ENCODE results near the gene KIF24.
"Not testable (repeated sequence)": the region's sequence is repeated elsewhere in the genome, so short reads cannot be mapped to it uniquely, and the experiment has no call there.

Gene KIF24, protein sequence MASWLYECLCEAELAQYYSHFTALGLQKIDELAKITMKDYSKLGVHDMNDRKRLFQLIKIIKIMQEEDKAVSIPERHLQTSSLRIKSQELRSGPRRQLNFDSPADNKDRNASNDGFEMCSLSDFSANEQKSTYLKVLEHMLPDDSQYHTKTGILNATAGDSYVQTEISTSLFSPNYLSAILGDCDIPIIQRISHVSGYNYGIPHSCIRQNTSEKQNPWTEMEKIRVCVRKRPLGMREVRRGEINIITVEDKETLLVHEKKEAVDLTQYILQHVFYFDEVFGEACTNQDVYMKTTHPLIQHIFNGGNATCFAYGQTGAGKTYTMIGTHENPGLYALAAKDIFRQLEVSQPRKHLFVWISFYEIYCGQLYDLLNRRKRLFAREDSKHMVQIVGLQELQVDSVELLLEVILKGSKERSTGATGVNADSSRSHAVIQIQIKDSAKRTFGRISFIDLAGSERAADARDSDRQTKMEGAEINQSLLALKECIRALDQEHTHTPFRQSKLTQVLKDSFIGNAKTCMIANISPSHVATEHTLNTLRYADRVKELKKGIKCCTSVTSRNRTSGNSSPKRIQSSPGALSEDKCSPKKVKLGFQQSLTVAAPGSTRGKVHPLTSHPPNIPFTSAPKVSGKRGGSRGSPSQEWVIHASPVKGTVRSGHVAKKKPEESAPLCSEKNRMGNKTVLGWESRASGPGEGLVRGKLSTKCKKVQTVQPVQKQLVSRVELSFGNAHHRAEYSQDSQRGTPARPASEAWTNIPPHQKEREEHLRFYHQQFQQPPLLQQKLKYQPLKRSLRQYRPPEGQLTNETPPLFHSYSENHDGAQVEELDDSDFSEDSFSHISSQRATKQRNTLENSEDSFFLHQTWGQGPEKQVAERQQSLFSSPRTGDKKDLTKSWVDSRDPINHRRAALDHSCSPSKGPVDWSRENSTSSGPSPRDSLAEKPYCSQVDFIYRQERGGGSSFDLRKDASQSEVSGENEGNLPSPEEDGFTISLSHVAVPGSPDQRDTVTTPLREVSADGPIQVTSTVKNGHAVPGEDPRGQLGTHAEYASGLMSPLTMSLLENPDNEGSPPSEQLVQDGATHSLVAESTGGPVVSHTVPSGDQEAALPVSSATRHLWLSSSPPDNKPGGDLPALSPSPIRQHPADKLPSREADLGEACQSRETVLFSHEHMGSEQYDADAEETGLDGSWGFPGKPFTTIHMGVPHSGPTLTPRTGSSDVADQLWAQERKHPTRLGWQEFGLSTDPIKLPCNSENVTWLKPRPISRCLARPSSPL (N-terminal part only)

DNA sequence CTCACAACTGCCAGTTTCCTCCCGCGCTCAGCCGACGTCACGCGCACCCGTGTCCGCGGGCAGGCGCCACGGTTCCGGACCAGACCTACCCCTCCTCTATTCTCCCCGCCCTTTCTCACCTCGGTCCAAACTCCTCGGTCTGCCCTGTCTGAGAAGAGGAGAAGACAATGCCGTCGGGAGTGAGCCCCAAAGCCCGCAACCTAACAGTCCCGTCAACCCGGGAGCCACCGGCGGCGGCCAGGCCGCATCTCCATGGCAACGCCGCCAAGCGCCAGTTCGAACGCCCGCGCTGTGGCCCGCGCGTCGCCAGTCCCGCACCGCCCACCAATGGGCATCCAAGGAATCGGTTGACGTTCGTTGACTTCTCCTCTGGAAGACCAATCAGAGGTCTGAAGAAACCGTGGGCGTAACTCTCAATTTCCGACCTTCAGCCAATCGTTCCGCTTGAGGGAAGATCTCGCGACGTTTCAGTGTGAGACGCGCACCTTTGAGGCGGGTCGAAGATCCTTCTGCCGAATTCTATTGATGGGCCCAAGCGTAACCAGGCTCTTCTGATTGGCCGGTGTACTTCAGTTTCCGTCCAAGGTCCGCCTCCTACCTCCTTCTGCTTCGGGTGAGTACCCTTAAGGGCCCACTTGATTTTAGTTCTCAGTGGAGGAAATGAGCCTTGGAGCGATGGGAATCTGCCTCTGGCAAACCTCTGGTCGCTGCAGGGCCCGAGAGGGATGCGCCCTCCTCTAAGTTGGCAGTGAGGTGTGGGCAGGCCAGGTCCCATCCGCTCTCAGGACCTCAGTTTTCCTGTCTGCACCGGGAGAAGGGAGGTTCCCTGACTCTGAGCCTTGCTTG is at the start of gene KIF24, which contains the start of gene NUDT2:
Gene KIF24 (minus strand): TSS at position 282 of the 846 bp plus-strand sequence. CDS start 17,922 bp downstream, outside the sequence.
Gene NUDT2 (plus strand): TSS at position 583 of the 846 bp plus-strand sequence. CDS start 9,471 bp downstream, outside the sequence.
- peak; percentile 99 for DNase-seq

DNA sequence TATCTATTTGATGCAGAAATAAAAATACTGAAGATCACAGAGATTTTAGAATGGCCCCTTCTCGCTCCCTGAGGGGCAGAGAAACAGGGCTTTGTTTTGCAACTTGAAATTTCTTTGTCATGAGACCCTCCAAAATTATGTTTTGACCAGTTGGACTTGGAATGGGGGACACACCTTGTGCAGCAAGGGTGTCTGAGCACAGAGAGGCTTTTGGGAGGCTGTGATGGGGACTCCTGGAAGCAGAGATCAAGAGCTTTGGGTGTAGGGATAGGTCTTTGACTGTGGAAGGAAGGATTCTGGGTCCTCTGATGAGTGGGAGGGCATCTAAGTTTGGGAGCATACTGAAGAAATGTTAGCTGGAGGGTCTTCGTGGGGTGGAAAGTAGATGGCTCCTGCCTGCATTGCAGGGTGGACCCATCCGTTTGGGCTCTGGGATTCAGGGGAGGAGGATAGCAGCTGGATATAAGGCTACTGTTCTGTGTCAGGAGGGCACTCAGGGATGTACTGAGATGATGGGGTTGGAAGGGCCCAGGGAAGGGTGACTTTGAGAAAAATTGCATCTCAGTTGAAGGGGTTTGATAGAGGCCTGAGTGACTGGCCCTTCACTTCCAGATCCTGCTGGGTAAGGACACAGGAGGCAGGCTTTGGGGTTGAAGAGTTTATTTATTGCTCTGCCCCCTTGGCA is 49.5 kb upstream of the KIF24 start:
- no peak for DNase-seq

DNA sequence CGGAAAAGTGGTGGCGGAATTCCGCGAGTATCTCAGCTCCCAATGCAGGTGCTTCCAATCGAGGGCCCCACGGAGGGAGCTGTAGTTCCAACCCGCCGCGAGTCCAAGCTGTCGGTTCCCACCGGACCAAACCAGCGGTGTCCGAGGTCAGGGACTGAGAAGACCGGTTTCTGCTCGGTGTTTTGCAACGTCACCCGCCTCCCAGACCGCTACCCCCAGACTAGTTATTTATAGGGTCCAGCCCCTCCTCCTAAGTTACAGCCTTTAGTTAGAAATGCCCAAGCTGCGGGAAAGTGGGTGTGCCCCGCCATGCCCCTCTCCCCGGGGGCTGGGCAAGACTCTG is 48.3 kb upstream of the KIF24 start:
- DNase-seq: no peak

DNA sequence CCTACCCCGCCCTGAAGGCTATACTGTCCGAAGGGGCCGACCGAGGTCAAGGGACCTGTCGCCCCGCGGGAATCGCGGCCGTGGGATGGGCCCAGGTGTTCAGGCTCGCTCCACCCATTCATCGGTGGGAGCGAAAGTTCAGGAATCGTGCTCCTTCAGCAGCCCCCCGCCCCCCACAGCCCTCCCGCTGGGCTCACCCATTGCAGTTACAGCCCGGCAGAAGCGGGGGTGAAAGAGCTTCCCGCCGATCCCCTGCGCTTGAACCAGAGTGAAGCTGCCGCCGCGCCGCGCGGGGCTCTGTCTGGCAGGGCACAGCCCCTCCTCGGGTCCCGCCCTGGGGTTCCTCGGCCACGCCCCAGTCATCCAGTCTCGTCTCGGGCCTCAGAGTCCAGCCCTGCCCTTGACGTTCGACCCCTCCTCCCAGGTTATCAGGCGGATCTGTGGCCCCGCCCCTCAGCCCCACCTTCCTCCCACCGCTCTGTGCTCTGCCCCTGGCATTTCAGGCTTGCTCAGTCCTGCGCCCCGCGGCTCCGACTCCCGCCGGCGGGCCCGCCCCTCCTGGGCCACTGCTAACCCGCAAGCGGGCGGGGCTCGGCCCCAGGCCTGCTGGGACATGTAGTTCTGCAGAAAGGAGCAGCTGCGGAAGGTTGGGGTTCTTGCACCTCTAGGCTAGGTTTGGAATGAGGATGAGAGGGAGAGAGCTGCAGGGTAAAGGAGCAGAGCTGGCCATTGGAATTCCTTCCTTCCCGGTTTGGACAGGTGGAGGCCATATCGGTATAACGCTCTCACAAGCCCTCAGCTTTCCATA is 47.7 kb upstream of the KIF24 start, which contains the start of gene MYORG:
Gene MYORG (minus strand): TSS at position 303 of the 808 bp plus-strand sequence. CDS start 3,955 bp downstream, outside the sequence.
- DNase-seq: peak; percentile 98

DNA sequence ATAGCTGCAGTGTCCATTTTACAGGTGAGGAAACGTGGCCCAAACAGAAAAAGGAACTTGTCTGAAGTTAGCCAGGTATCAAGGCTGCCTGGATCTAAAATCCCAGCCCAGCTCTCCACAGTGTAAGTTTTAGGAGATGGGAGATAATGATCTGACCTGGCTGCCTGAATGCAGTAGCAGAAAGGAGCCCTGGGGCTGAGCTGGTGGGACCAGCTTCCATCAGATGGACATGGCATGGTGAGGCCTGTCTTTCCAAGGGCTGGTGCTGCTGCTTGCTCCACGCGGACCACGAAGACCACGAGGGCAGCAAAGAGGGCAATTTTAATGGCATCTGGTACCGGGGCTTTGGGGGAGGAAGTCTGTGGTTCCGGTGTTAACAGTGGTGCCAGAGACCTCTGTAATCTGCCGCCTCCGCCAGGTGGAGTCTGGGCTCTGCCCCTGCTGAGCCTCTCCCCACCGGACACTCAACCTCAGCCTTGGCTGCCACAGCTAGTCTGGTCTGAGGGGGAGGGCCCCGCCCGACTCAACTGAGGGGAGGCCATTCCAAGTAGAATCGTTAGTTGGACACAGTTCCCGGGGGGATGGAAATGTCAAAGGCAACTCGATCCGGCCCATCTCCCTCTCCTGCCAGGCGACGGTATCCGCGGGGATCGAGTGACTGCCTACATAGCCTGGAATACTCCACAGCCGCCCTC is 47.0 kb upstream of the KIF24 start:
- DNase-seq: peak; percentile 70

DNA sequence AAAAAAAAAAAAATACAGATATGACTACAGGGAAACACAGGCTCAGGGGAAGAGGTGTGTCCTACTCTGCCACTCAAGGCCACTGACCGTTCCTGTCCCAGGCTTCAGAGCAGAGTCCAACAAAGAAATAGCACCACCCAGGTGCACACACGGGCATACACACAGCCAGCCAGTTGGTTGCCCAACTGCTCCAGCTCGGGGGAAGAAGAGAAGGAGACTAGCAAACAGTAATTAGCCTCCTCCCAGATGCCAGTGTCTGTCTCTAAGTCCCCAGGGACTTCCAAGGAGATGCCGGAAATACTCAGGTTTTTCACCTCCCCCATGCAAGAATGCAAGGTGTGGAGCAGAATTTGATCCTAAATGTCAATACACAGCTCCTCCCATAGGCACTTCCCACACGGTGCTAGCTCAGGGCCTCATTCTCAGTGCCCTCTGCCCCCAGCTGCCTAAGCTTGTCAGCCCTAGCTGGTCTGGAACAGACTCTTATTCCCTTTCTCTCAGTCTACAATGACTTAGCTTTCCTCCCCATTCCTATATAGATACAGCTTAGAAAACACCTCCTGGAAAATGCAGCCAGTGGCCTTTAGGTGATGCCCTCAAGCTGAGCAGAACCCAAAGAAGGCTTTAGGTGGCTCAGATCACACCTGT is 46.0 kb upstream of the KIF24 start:
- no peak for DNase-seq

DNA sequence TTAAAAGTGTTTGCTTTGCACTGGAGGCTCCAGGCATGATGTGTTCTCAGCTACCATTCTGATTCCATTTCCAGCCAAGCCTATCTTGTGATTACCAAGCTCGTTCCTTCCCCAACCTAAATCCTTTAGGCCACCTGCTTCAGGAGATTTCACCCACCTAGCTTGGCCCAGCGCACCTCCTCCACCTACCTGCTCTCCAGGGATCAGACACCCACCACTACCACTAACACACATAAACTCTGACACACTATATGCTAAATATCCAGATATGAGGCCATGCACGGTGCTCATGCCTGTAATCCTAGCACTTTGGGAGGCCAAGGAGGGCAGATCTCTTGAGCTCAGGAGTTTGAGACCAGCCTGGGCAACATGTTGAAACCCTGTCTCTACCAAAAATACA is 45.3 kb upstream of the KIF24 start:
- DNase-seq: no peak

DNA sequence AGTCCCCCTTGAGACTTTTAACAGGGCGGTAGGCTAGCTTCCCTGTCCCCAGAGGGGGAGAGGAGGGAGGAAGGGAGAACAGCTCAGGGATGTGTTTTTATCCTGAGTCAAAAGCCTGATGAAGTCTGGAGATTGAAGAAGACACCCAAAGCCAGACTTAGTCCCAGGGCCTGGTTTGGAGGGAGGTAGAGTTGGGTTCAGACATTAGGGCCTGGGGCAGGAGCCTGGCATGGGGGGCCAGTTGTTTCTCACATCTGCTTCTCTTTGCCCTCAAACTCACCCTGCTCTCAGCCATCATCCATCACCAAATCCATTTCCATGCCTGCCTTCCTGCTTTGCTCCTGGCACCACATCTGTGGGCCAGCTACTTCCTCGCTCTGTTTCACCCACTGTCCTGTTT is 44.7 kb upstream of the KIF24 start:
- DNase-seq: no peak

DNA sequence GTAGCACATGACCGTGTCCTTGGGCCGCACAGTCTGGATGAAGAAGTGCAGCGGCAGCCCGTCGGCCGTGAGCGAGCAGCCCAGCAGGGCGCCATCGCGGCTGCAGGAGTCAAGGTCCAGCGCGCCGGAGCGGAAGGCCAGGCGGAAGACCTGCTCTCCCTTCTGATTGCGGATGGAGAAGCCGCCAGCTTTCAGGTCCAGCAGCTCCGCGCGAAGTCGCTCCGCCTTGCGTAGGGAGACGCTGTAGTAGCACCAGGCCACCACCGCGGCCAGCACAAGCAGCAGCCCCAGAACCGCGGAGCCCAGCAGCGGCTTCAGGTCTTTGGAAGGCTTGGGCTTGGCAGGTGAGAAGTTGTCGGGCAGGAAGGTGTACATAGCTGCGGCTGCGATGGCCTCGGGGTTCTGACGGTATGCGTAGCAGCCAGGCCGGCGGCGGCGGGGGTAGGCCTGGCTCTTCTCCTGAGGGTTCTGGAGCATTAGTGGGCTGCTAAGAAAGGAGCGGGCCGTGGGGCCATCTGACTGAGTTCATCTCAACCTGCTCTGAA is 43.5 kb upstream of the KIF24 start:
- DNase-seq: no peak

DNA sequence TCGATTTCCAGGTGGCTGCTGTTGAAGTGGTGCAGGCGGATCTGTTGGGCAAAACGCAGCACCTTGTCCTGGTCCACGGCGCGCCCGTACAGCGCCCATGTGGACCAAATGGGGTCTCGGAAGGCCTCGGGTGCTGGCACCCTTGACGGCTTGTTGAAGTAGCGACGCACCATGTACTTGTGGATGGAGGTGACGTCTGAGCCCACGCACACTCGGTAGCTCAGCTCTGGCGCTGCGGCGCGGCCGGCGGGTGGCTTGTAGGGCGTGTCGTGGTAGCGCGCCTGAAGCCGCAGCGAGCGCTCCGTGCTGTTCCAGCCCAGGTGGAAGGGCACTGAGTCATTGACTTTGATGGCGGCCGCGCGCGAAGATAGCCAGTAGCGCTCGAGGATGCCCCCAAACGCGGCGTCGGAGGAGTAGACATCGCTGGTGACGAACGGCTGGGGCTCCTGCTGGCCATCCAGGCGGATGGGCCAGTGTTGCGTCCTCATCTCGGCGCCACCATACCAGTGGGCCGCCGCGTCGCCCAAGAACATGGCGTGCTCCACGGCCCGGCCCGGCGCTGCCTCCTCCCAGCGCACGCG is 42.9 kb upstream of the KIF24 start:
- no peak for DNase-seq

DNA sequence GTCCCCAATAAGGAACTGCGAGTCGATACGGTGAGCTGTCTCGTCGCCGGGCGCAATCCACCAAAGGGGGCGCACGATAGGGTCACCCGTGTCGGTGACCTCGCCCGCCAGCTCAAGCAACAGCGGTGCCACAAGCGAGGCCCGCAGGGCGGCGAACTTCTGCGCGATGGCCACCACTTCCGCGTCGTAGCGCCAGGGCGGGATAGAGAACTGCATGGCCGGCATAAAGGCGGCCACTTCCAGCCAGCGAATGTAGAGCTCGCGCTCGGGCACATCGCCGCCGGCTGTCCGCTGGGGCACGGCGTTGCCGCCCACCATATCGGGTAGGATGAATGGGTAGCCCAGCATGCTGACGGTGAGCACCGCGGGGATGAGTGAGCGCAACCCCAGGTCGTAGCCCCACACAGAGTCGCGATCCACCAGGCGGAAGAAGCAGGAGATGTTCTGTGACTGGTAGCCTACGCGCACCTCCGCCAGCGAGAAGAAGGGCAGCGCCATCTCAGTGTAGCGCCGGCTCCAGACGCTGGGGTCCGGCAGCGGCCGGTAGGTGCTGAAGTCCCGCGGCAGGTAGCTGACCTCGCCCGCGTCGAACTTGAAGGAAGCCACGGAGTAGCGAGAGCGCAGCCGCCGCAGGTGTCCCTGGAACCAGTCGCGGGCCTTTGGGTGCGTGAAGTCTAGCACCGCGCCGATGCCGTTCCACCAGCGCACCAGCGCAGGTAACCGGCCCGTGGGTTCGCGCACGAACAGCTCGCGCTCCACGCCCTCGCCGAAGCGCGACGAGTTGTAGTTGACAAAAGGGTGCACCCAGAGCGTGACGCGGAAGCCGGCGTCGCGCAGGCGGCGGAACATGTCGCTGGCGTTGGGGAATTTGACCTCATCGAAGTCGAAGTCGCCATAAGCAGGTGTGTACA is 42.2 kb upstream of the KIF24 start:
- peak; percentile 37 for DNase-seq

DNA sequence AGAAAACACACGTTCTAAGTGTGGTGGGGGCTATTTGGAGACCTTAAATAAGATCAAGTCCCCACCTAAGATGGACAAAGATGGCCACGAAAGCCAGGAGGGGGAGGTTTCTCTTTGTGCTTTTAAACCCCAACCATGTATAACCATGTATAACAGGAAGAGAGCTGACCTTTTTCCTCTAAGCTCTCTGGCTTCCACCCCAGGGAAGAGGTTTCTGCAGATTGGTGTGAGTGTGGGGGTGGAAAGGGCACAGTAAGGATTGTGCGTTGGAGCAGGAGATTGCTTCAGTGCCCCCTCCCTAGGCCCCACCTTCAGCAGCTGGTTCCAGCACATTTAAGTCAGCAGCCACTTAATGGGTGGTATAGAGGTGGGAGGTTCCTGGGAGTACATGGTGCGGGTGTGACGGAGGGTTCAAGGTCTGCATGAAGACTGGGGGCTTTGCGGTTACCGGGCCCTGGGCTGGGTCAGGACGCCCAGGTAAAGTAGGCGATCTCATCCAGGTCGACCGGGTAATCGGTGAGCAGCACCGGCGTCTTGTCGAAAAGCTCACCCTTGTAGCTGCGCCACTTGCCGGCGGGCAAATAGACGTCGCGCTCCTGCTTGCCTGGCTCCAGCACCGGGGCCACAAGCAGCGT is 41.4 kb upstream of the KIF24 start:
- no peak for DNase-seq

DNA sequence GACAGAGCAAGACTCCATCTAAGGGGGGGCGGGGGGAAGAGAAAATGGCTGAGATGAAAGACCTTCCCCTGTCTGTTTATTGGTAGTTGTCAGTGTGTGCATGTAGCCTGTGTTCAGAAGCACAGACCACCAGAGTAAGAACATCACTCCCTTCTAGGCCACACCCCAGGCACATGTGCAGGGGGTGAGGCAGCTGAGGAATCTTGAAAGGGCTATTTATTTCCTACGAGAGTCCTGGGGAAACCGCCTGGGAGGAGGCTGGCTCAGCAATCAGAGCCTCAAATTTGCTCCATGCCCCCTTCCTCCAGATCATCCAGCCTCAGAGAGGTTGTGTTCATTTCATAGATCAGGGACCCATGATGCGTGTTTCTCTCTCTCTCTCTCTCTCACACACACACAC is 40.6 kb upstream of the KIF24 start:
- no peak for DNase-seq

DNA sequence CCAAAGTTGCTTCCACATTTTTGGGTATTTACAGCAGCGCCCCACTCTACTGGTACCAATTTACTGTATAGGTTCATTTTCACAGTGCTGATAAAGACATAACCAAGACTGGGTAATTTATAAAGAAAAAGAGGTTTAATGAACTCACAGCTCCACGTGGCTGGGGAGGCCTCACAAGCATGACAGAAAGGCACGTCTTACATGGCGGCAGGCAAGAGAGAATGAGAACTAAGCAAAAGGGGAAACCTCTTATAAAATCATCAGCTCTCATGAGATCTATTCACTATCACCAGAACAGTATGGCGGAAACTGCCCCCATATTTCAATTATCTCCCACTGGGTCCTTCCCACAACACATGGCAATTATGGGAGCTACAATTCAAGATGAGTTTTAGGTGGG is 39.7 kb upstream of the KIF24 start:
- not testable (repeated sequence) for DNase-seq

DNA sequence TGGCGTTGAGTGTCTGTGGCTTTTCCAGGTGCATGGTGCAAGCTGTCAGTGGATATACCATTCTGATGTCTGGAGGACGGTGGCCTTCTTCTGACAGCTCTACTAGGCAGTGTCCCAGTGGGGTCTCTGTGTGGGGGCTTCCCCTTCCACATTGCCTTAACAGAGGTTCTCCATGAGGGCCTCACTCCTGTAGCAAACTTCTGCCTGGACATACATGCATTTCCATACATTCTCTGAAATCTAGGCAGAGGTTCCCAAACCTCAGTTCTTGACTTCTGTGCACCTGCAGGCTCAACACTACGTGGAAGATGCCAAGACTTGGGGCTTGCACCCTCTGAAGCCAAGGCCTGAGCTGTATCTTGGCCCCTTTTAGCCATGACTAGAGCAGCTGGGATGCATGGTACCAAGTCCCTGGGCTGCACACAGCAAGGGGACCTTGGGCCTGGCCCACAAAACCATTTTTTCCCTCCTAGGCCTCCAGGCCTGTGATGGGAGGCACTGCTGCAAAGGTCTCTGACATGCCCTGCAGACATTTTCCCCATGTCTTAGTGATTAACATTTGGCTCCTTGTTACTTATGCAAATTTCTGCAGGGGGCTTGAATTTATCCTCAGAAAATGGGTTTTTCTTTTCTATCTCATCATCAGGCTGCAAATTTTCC is 38.8 kb upstream of the KIF24 start:
- not testable (repeated sequence) for DNase-seq

DNA sequence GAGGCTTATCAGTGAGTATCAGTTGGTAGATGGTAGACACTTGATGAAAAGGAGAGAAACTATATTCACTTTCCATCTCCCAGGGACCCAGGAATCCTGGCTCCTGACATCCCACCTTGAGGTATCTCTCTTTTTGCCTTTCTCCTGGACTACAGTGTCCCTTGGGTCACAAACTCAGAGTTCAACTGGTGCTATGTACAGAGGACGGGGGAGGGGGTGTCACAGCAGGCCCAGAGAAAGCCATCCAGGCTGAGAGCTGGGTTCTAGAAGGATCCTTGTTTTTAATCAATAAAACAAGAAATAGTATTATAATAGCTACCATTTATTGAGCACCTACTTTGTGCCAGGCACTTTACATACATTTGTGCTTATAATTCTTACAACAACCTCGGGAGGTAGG is 37.3 kb upstream of the KIF24 start:
- DNase-seq: no peak

Measured in CD4-positive, alpha-beta T cell treated with Interleukin-21 for 1 hour (primary cell).